Suprapubic skin (tissue), 4 donors: Measurements from ENCODE around the gene ACP7.

Experiments
- CTCF ChIP-seq, 2 donors: fragments of 200-600 bp in 1 of 2; fragments of 450-650 bp in 1 of 2; sonication (generic) in 1 of 2; IDR thresholded peaks; one replicate each; pipeline ENCODE4 v1.5.1; 2016 to 2019; ENCODE audit warnings: antibody characterized with exemption in 2 of 2, mild to moderate bottlenecking in 1 of 2, moderate library complexity in 1 of 2
- EP300 ChIP-seq: sonication (generic); formaldehyde crosslinking; IDR thresholded peaks from one replicate; pipeline ENCODE4 v1.6.1; 2017; ENCODE audit warnings: antibody characterized with exemption
- POLR2AphosphoS5 ChIP-seq, 3 donors: sonication (generic); formaldehyde crosslinking; IDR thresholded peaks; one replicate each; pipeline ENCODE4 v1.6.1; 2017; ENCODE audit warnings: antibody characterized with exemption in 3 of 3

GRCh38 chr19:39130337-39131254 lies 46.4 kb downstream of the ACP7 start:
- TF ChIP-seq CTCF (IDR thresholded peaks at IDR 0.05) = no peak
- no peak for TF ChIP-seq EP300
- TF ChIP-seq POLR2AphosphoS5 (IDR thresholded peaks at IDR 0.05) = no peak
